ENCODE results near the gene ENSA.
A peak's percentile ranks its signal among the peaks of the same experiment; 100 is the strongest.
"Not testable (repeated sequence)": the region's sequence is repeated elsewhere in the genome, so short reads cannot be mapped to it uniquely, and the experiment has no call there.

ENSA gene

DNA sequence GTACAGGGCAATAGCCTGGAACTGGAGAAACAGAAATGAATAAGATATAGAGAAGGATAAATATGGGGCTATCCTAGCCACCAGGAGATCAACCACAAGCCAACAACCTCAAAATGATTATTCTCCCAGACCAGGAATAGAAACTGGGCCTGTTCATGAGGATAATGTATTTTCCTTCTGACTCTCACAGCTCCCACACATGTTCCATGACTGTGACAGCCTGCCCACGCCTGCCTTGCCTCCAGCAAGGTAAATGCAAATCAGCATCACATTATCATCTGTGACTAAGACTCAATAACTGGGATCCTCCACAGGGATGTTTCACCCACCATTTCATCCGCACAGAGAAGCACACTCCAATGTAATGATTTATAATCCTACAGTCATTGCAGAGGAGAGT, 3.3 kb downstream of the ENSA start:
- no peak for DNase-seq (ENCODE audit: low spot score)
- TF ChIP-seq, protein P1, sequence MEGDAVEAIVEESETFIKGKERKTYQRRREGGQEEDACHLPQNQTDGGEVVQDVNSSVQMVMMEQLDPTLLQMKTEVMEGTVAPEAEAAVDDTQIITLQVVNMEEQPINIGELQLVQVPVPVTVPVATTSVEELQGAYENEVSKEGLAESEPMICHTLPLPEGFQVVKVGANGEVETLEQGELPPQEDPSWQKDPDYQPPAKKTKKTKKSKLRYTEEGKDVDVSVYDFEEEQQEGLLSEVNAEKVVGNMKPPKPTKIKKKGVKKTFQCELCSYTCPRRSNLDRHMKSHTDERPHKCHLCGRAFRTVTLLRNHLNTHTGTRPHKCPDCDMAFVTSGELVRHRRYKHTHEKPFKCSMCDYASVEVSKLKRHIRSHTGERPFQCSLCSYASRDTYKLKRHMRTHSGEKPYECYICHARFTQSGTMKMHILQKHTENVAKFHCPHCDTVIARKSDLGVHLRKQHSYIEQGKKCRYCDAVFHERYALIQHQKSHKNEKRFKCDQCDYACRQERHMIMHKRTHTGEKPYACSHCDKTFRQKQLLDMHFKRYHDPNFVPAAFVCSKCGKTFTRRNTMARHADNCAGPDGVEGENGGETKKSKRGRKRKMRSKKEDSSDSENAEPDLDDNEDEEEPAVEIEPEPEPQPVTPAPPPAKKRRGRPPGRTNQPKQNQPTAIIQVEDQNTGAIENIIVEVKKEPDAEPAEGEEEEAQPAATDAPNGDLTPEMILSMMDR (IDR thresholded peaks at IDR 0.05; ENCODE audit: extremely low read depth, missing control alignments) = no peak

DNA sequence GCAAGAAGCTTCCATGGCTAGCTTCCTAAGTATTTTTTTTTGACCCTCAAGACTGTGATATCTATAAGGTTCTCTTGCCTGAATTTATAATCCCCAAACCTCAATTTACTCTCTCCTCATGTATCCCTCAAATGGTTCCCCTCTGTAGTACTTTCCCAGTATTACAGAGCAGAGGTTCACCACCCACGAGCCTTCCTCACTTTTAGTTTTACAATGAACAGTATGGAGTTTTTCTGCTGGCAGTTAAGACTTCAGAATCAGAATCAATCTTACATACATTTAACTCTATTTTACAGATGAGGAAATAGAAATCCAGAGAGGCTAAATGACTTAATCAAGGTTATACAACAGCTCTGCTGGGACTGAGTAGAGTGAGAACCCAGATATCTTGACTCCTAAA, 4.9 kb downstream of the ENSA start:
- DNase-seq (ENCODE audit: low spot score) = not testable (repeated sequence)

DNA sequence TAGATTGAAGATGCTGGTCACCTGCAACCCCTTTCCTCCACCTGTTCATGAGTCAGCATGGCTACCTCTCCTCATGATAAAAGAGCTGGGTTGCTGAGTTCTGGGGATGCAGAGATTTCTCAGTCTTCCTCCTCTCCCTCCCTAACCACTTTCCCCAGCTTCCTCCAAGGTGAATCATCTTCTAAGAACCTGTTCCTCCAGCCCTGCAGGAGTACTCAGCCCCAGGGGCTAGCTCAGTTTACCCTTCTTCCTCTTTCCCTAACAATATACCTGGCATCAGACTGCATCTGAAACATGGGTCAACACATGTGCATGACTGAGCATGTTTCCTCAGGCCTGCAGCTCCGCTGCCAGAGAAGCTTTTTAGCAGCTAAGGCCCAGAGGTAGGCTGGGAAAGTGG, 5.3 kb downstream of the ENSA start:
- not testable (repeated sequence) for DNase-seq (ENCODE audit: low spot score)

DNA sequence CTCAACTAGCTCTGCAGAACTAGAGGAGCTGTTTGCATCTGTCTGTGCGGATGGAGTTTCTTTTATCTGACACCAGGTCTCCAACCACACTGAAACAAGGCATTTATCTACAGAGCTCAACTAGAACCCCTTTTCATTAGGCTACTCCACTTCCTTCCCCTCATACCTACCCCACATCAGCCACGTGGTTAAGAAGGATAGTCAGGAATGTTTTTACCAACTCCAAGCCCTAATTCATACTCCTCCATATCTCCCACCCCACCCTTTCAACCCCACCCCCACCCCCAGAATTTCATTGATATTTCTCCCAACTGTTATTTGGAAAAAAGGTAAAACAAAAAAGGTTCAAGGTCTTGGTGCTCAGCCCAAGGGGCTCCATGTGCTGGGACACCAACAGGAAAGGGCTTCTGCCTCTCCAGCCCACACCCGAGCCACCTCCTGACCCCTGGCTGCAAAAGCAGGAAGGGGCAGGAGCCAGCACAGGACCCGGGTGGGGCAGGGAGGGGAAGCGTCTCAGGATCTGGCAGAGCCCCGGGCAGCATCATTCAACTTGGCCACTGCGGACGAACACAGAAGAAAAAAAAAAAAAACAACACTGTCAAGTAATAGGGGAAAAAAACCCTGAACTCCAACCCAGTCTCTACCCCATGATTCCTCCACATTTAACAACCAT, 7.0 kb downstream of the ENSA start:
- TF ChIP-seq, protein P1 (IDR thresholded peaks at IDR 0.05; ENCODE audit: extremely low read depth, missing control alignments) = no peak
- peak; percentile 23 for DNase-seq (ENCODE audit: low spot score)

DNA sequence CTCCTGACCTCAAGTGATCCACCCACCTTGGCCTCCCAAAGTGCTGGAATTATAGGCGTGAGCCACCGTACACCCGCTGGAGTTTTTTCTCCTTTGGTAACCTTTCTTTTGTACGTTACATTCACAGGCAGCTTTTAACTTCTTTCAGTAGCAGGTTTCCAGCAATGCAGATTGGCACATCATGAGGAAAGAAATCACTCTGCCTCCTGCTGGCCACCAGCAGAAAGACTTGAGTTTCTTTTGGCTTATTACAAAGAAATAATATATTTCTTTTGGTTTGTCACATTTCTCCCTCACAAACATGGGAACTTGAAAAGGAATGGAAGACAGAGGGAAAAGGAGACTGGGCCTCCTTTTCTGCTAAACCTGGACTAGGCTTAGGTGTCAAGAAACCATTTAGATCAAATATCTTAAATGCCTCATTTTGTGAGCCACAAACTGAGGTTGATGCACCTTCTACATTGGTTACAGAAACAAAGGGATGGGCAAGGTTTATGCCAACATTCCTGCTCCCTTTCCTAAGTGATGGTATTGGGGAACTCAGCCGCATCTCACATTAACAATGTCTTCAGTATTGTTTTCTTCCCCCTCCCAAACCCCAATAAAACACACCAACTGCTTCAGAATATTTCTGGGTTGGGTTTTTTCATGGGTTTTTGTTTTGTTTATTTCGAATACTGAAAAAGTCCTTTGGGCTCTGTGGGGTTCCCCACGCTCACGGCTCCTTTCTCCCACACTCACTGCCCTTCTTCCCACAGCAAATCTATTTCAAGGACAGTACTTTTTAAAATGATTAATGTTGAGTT, 7.7 kb downstream of the ENSA start:
- DNase-seq (ENCODE audit: low spot score) = peak; percentile 46
- TF ChIP-seq, protein P1 (IDR thresholded peaks at IDR 0.05; ENCODE audit: extremely low read depth, missing control alignments) = peak; percentile 58

DNA sequence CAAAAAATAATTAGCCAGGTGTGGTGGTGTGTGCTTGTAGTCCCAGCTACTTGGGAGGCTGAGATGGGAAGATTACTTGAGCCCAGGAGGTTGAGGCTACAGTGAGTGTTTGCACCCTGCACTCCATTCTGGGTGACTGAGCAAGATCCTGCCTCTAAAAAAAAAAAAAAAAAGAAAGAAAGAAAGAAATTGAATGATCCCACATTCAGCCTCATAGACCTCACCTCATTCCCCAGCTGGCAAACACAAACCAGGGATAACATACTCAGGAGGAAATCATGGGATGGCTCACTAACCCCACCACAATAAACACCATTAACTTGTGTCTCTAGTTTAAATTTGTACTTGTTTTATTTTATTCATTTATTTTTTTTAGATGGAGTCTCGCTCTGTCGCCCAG, 8.5 kb downstream of the ENSA start:
- TF ChIP-seq, protein P1 (IDR thresholded peaks at IDR 0.05; ENCODE audit: extremely low read depth, missing control alignments) = no peak
- DNase-seq (ENCODE audit: low spot score) = no peak

DNA sequence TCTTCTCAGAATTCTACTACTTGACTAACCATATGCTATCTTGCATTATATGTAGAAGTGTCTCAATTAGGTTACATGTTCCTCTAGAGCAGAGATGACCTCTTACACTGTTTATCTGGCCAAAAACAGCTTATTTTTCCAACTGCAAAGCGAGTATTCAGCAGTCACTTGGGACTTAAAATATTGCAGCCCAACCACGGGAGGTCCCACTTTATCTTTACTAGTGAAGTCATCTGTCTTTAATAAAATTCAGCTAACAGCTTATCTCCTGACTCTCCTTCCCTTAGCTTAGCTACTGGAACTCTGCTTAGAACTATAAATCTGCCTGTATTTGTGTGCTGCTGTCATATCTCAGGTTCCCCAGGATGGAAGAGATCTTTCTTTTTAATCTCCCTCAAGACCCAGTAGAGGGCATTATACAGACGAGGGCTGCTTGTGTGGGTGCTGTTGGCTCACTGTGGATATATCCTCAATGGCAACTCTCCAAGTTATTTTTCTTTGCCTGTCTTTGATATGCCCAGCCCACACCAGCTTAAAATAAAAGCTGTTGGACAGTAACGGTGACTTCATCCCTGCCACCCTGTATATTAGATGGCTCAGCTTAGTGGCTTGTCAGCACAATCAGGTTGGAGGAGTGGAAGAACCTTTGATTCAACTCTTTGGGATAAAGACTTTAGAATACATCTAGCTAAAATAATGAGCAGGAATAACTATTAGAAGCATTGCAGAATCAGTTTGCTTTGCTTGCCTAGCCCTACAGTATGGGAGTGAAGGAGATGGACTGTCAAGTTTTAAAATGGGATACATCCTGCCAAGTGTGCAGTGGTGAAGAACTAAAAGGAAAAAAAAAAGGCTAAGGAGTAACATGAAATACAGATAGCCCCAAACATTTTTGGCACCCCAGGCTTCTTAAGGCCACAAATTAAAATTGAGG, 9.6 kb downstream of the ENSA start:
- DNase-seq (ENCODE audit: low spot score) = no peak
- TF ChIP-seq, protein P1 (IDR thresholded peaks at IDR 0.05; ENCODE audit: extremely low read depth, missing control alignments) = no peak

Measured in GM20000 (cell line).